ENCODE results near the gene PRKD3.

The PRKD3 gene

DNA sequence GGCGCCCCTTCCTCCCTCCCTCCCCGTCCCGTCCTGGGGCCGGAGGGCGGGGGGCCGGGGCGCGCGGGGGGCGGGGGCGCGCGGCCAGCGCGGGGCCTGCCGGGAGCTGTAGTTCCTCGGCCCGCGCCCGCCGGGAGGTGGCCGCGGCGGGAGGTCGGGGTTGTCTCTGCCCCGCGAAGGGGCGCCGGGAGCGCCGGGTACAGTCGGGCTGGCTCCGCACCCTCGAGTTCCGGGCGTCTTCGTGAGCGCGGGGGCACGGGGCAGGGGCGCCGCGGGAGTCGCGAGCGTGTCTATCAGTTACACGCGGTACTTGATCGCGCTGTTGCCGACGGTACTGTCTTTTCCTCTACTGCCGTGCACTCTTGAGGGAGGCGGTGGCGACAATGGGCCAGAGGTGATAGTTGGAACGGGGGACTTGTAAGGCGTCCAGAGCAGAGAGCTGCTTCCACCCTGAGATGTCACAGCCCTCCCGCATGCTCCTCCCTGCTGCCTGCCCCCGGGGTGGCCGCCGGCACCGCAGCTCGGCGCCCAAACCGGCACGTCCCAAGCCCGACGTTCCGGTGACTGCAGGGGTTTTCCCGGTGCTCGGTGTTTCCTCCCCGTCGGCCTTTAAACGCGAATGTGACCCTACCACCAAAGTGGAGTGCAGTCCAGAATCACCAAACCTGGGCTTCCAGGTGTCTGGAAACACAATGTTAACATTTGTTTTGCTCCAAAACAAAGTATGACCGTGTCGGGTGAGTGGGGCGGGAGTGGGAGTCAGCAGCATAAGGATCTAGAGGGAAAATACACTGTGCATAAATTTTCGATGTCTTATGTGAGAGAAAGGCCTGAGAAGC is at the start of gene PRKD3:
TSS of gene PRKD3 (minus strand) at position 48 of the 839 bp plus-strand sequence. CDS start 8,309 bp downstream, outside the sequence.
- DNase-seq: peak; percentile 16

- no peak for DNase-seq
These were observed 47.4 kb upstream of the PRKD3 start for GRCh38 chr2:37372000-37372399.

- DNase-seq: no peak
These were observed 46.0 kb upstream of the PRKD3 start for GRCh38 chr2:37370666-37371065.

DNA sequence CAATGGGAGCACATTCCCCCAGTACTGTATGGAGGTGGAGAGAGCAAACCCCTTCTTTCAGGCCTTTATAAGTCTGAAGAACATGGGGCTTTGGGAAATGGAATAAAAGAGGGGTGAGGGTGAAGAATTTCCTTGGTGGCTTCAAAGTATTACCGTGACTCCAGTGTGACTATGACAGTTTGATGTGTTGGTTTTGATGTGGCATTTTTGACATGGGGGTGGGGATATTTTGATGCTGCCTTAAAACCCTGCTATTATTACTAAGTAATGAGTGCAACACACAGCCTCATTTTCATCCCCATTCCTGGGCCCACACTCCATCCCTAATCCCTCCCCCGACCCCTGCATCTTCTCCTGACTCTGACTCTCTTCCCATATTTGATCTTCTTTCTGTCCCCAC is 43.4 kb upstream of the PRKD3 start:
- no peak for DNase-seq

GRCh38 chr2:37367310-37367709 is 42.7 kb upstream of the PRKD3 start:
- no peak for DNase-seq

- no peak for DNase-seq
These were observed 42.1 kb upstream of the PRKD3 start for GRCh38 chr2:37366773-37367172.

- no peak for DNase-seq
These were observed 41.0 kb upstream of the PRKD3 start for GRCh38 chr2:37365669-37366068.

GRCh38 chr2:37364351-37364750 is 39.7 kb upstream of the PRKD3 start:
- no peak for DNase-seq

DNA sequence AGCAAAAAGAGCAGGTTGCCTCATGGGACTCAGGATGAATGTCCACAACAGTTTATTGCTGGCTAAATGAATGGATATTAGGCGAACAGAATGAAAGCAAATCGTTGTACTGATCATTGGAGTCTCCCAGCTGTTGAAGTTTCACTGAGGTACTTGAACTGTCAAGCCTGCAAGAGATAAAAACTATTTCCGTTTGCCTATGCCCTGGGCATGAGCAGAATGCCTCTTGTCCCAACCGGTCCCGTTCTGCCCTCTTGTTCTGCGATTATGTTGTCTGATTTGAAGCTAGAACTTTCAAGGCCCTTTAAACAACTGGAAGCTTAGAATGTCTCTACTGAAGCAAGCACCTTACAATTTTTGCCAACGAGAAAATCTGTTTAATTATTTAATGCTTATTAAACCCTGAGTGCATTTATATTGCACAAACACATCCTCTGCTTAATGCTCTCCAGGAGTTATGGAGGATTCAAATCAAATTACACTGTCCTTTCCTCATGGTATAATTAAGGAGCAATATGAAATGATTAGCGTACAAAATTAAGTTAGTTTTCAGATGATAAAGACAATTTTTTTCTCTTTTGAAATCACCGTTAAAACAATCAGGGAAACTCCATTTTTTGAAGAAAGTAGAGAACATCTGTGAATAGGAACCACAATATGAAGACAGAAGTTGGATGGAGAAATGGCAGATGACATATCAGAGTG is 37.5 kb upstream of the PRKD3 start:
- no peak for DNase-seq

- no peak for DNase-seq
These were observed 36.7 kb upstream of the PRKD3 start for GRCh38 chr2:37361216-37361815.

DNA sequence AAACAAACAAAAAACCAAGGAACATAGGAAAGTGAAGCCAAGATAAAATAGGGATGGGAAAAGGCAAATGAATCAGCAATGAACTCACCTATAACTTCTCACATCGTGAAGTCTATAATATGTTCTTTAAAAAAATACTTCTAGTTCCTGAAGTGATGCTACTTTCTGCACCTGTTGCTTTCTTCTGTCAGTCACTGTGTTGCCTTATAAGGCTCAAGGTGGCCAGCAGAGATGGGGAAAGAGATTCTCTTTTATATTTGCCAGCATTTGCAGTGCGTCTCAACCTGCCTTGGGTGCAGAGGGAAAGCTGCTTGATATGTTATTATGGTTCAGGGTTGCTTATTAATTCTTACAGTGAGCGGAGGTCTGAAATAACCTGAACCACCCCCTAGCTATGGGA is 33.8 kb upstream of the PRKD3 start:
- no peak for DNase-seq

DNA sequence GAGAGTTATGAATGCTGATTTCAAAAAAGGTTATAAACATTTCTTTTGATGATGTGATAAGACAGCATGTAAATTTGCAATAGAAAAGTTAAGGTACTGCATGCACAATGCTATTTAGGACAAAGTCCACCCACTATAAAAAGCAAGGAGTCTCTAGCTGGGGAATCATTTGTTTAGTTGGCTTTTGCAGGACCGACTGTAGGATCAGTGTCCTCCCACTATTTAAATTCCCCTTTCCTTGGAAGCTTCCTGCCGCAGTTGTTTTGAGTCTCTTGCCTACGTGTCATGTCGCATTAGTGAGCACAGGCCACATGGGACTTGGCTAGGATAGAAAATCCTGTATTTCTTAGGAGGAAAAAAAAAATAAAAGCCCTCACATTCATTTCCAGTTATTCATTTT is 32.9 kb upstream of the PRKD3 start:
- DNase-seq: no peak

DNA sequence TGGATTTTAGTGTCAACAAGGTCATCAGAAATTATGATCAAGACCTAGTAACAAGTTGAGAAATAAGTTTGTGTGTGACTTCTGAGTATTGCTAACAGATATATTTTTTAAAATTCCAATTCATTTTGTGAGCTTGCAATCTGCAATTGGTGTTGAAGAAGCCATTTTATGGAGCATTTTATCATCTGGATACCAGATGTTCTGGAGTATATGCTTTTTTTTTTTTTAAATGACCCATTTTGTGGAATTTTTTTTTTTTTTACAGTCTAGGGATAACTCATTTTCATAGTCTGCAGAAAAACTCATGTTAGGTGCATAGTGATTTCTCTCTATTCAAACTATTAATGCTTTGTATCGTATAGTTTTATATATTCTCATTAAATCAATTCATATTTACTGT is 32.4 kb upstream of the PRKD3 start:
- DNase-seq: no peak

DNA sequence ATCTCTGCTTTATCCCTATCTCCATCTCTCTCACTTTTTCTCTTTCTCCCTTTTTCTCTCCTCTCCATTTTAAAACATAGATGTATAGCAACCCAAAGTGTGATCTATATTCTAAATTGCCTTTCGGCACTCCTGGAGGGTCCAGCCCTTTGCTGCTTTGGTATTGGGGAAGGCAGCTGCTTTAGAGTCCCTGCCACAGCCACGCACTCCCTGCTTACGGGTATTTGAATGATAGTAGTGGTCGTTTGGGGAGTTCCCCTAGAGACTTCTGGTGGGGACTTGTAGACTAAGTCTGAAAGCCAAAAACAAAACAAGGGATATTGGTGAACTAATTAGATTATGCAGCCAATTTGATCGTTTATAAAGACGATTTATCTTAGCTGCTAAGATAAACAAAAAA is 31.7 kb upstream of the PRKD3 start:
- DNase-seq: no peak

DNA sequence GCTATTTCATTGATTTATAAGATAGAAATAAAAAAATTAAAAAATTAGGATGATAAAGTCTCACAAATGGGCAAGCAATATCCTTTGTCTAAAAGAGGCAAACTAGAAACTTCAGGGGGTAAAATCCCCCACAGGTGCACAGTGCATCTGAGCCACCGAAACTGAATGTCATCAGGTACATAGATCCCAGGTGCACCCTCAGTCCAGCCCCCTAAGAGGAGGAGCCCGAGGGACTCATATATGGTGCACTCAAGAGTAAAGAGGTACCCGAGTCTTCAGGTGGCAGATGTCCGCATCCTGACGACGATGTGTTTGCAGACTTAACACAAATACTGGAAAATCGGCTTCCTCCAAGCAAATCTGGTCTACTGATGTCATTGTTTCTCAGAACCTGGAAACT is 31.1 kb upstream of the PRKD3 start:
- no peak for DNase-seq

DNA sequence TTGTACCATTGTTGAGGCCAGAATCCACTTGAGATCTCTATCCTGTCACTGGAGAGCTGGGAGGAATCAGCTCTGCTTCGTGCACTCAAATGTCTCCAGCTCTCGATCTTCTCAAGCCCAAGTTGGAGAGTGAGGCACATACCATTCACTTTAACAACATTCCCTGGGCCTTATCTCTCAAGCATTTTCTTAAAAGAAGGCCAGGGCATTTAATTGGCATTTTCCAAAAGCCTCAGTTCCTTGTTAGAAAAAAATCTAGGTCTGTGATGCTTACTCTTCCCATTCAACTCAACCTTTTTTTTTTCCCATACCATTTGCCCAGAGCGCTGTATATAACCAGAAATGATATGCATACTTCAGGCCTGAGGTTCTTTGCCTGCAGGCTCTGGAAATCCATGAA is 29.9 kb upstream of the PRKD3 start:
- DNase-seq: no peak

DNA sequence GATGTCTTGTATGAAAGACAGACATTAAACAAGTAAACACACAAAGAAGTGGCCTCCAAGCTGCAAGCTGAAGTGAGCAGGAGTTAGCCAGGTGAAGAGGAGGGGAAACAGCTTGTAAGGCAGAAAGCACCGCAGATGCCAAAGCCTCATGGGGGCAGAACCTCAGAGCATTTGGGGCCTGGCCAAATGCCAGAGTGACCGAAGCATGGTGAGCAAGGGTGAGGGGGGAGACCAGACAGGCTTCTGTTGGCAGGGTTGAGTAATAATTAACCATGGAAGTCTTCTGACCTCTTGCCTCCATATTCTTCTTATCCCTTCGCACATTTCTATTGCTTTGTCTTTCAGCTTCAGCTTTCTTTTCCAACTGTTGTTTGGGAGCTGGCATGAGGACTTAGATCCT is 25.4 kb upstream of the PRKD3 start:
- no peak for DNase-seq

GRCh38 chr2:37349231-37349860 is 24.7 kb upstream of the PRKD3 start:
- no peak for DNase-seq

DNA sequence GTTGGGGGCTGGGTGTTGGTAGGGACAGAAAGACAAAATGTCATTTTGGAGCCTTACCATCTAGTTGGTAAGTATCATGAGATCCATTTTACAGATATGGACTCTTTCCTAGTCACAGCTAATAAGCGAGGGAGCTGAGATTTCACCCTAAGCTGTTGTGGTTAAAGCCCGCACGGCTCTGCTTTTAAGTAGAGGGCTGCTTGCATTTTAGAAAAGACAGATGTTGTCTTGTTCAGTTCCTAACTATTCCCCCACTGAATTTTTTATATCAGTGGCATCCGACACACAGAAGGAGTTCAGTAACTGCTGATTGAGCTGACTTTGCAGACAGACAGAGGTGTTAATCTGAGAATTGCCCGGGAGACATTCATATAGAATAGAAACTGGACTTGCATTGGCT is 23.5 kb upstream of the PRKD3 start:
- no peak for DNase-seq

- no peak for DNase-seq
These were observed 20.1 kb upstream of the PRKD3 start, which contains the start of gene QPCT for GRCh38 chr2:37344453-37345361. Gene QPCT (plus strand): TSS chr2:37344630. CDS start chr2:37344732, 102 bp downstream.

DNA sequence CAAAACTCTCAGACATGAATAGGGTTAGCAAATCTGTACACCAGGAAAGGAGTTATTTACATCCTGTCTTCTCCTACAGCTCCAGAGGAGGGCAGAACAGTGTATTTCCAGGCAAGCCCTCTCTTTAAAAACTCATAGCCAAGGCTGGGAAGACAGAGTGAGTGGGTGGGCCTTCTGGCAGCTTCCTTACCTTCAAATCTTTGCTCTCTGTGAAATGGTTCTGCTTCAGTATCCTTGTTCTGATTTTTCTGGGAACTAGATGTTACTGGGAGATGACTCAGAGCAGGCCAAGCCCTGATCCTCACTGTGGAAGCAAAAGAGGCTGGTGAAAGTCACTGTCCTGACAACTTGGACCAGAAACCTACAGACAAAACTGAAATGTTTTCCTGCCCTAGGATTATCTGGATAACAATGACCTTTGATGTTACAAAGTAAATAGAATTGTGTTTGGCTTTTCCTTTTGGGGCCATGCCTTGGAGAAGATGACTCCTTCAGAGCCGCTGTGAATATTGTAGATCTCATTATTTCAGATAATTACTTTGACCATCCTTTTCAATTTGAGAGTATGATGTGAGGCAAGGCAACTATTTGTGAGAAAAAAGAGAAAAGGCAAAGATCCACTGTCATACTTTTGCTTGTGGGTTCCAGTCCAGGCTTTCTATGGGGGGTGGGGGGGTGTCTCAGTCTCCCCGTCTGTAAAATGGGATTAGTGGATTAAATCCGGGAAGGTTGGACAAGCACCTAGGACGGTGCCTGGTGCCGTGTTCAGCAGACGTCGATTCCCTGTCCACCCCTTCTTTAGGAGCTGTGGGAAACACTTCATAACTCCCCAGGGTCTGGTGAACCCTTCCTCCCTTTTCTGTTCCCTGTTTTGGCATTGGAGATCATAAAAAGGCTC is 19.2 kb upstream of the PRKD3 start:
- no peak for DNase-seq

Data from GF-D8 (cell line).